Activated T-helper 1 cell treated with anti-CD3 and anti-CD28 coated beads, Interleukin-12 subunit alpha, Interleukin-12 subunit beta, Interleukin-2, Interleukin-4 antibody, amounts not matched to agents 30 ng/mL and 10 ng/mL and 1 ng/mL, durations not matched to agents 14 hours and 24 hours and 36 hours (primary cell): Measurements from ENCODE around the gene OCA2. TPM values are rescaled to one million over a fixed set of nuclear protein-coding genes. Genes with fewer than 3 reads are reported as not detected.
"Not testable (repeated sequence)": the region's sequence is repeated elsewhere in the genome, so short reads cannot be mapped to it uniquely, and the experiment has no call there.

Source experiments
- DNase-seq: peaks from one replicate; pipeline ENCODE4 v3.0.0; 2021; ENCODE audit warnings: low spot score
- H3K27ac Mint-ChIP-seq: one replicate; pipeline ENCODE4 v1.8.0; 2021; ENCODE audit warnings: mild to moderate bottlenecking, mixed read lengths
- H3K27me3 Mint-ChIP-seq: one replicate; pipeline ENCODE4 v1.8.0; 2022; ENCODE audit warnings: mild to moderate bottlenecking, moderate library complexity, mixed read lengths; ENCODE audit not compliant: insufficient read depth
- H3K36me3 Mint-ChIP-seq: one replicate; pipeline ENCODE4 v1.8.0; 2021; ENCODE audit warnings: low read depth, mixed read lengths
- H3K4me1 Mint-ChIP-seq: one replicate; pipeline ENCODE4 v1.8.0; 2021; ENCODE audit warnings: low read depth, mixed read lengths
- H3K4me3 Mint-ChIP-seq: one replicate; pipeline ENCODE4 v1.8.0; 2021; ENCODE audit warnings: mild to moderate bottlenecking, moderate library complexity, mixed read lengths
- H3K9me3 Mint-ChIP-seq: one replicate; pipeline ENCODE4 v1.8.0; 2021; ENCODE audit warnings: mixed read lengths
- intact Hi-C: fragments of 100-400 bp; cut with micrococcal nuclease; formaldehyde crosslinking; loops from one replicate; pipeline ENCODE4 v1.15.1; 2024
- total RNA-seq: library from RNA; stranded (reverse); gene quantifications from 2 replicates; pipeline ENCODE4 v1.2.3, GENCODE V29; 2022

The OCA2 gene
- total RNA-seq, 1 donor from 2014 or later: not detected

GRCh38 chr15:27983496-27983895 lies 115.6 kb downstream of the OCA2 start:
- Mint-ChIP-seq H3K4me3 (no peak overlapping the region), H3K36me3 (no peaks in the 10 kb centered on the region), H3K4me1 (no peaks in the 10 kb centered on the region), H3K9me3 (no peaks in the 10 kb centered on the region), H3K27ac (no peak overlapping the region), H3K27me3 (no peaks in the 10 kb centered on the region)
- intact Hi-C loops: no loop called here
- DNase-seq: no peak

- Mint-ChIP-seq H3K36me3 (no peaks in the 10 kb centered on the region), H3K4me3 (no peak overlapping the region), H3K27me3 (peaks cover 3% of the 10 kb centered on the region), H3K4me1 (no peaks in the 10 kb centered on the region), H3K27ac (no peak overlapping the region), H3K9me3 (no peaks in the 10 kb centered on the region)
- no peak for DNase-seq
- intact Hi-C loops: no loop called here
These were observed 121.4 kb downstream of the OCA2 start for GRCh38 chr15:27977696-27978095.

DNA sequence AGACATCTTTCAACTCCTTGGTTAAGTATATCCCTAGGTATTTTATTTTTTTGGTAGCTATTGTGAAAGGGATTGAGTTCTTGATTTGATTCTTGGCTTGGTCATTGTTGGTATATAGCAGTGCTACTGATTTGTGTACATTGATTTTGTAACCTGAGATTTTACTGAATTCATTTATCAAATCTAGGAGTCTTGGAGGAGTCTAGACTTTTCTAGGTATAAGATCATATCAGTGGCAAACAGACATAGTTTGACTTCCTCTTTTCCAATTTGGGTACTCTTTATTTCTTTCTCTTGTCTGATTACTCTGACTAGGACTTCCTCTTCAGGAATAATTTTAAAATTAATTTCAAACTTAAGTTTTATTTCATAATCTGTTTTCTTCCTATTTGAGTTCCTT lies 125.2 kb downstream of the OCA2 start:
- peaks cover 5% of the 10 kb centered on the region for H3K9me3 Mint-ChIP-seq
- H3K4me3 Mint-ChIP-seq: no peak overlapping the region
- no peaks in the 10 kb centered on the region for H3K36me3 Mint-ChIP-seq
- H3K27ac Mint-ChIP-seq: no peak overlapping the region
- intact Hi-C loops: no loop called here
- no peaks in the 10 kb centered on the region for H3K4me1 Mint-ChIP-seq
- no peak for DNase-seq
- H3K27me3 Mint-ChIP-seq: peaks cover 3% of the 10 kb centered on the region

DNA sequence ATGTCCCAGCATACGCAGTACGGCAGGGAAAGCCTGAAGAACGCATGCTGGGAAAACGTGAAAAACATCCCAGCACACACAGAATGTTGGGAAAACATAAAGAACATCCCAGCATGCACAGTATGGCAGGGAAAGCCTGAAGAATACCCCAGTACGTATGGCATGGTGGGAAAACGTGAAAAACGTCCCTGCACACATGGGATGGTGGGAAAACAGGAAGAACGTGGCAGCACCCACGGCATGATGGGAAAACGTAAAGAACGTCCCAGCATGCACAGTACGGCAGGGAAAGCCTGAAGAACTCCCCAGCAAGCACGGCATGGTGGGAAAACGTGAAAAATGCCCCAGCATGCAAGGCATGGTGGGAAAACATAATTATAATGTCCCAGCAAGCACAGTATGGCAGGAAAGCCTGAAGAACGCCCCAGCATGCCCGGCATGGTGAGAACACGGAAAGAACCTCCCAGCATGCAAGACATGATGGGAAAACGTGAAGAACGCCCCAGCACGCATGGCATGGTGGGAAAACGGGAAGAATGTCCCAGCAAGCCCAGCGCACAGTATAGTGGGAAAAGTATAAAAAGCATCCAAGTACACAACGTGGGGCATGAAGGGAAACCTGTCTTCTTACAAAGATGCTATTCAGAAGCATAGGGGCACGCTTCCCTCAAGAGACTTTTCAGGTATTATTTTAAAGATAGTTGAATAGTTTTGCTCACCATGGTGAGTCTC lies 128.3 kb downstream of the OCA2 start:
- Mint-ChIP-seq H3K9me3 (peaks cover 5% of the 10 kb centered on the region), H3K4me3 (no peak overlapping the region), H3K4me1 (no peaks in the 10 kb centered on the region), H3K27me3 (no peaks in the 10 kb centered on the region), H3K27ac (no peak overlapping the region), H3K36me3 (no peaks in the 10 kb centered on the region)
- intact Hi-C loops: no loop called here
- DNase-seq: no peak

- no peak for DNase-seq
- Mint-ChIP-seq H3K9me3 (peaks cover 5% of the 10 kb centered on the region), H3K36me3 (no peaks in the 10 kb centered on the region), H3K27ac (no peak overlapping the region), H3K27me3 (no peaks in the 10 kb centered on the region), H3K4me3 (no peak overlapping the region), H3K4me1 (no peaks in the 10 kb centered on the region)
- intact Hi-C loops: no loop called here
These were observed 131.6 kb downstream of the OCA2 start for GRCh38 chr15:27967541-27967940.

DNA sequence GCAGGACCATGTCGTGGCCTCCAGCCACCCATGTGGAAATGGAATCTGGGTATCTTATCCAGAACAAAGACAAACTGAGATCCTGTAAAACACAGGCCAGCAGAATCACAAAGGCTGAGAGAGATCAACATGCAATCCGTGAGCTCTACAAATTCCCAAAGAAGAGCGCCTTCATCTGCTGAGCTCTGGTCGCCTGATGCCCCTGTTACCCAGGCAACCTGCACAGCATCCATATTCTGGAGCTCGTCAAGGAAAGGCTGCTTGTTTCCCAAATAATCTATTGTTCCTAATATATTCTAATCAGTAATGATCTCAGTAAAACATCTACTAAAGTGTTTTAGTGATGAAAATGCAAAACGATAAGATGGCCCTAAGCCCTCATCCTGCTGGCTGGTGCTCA lies 133.6 kb downstream of the OCA2 start:
- Mint-ChIP-seq H3K4me1 (no peaks in the 10 kb centered on the region), H3K36me3 (no peaks in the 10 kb centered on the region), H3K9me3 (no peaks in the 10 kb centered on the region), H3K4me3 (no peak overlapping the region), H3K27me3 (no peaks in the 10 kb centered on the region), H3K27ac (no peak overlapping the region)
- intact Hi-C loops: no loop called here
- no peak for DNase-seq

DNA sequence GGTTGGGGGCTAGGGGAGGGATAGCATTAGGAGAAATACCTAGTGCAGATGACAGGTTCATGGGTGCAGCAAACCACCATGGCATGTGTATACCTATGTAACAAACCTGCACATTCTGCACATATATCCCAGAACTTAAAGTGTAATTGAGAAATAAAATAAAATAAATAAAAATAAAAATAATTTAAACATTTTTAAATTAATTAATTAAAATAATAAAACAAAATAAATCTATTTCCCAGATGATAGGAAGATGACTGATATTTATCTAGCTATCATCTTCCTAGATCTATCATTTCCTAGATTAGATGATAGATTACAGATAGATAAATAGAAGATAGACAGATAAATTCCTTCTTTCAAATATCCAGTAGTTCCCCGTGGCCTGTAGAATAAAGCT lies 137.3 kb downstream of the OCA2 start:
- DNase-seq: no peak
- intact Hi-C loops: no loop called here
- H3K4me3 Mint-ChIP-seq: no peak overlapping the region
- no peak overlapping the region for H3K27ac Mint-ChIP-seq
- no peaks in the 10 kb centered on the region for H3K36me3 Mint-ChIP-seq
- no peaks in the 10 kb centered on the region for H3K9me3 Mint-ChIP-seq
- no peaks in the 10 kb centered on the region for H3K27me3 Mint-ChIP-seq
- no peaks in the 10 kb centered on the region for H3K4me1 Mint-ChIP-seq

GRCh38 chr15:27958911-27959578 lies 140.1 kb downstream of the OCA2 start:
- Mint-ChIP-seq H3K27me3 (no peaks in the 10 kb centered on the region), H3K4me3 (no peak overlapping the region), H3K36me3 (no peaks in the 10 kb centered on the region), H3K4me1 (no peaks in the 10 kb centered on the region), H3K27ac (no peak overlapping the region), H3K9me3 (no peaks in the 10 kb centered on the region)
- no peak for DNase-seq
- intact Hi-C loops: no loop called here

DNA sequence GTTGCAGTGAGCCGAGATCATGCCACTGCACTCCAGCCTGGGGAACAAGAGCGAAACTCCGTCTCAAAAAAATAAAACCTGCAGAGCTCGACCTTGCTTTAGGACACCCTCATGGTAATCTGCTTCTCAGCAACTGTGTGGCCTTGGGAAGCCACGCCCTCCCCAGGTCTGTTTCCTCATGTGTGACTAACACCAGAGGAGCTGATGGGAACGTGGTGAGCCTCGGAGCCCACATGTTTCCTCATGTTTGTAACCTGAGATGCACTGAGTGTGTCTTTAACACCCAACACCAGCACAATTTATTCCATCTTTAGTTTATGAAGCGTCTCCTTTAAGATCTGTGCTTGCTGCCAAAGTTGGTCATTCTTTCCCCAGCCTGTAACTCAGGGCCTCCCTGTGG lies 142.8 kb downstream of the OCA2 start:
- Mint-ChIP-seq H3K4me3 (no peak overlapping the region), H3K4me1 (no peaks in the 10 kb centered on the region), H3K9me3 (no peaks in the 10 kb centered on the region), H3K36me3 (no peaks in the 10 kb centered on the region), H3K27ac (no peak overlapping the region), H3K27me3 (no peaks in the 10 kb centered on the region)
- no peak for DNase-seq
- intact Hi-C loops: no loop called here

DNA sequence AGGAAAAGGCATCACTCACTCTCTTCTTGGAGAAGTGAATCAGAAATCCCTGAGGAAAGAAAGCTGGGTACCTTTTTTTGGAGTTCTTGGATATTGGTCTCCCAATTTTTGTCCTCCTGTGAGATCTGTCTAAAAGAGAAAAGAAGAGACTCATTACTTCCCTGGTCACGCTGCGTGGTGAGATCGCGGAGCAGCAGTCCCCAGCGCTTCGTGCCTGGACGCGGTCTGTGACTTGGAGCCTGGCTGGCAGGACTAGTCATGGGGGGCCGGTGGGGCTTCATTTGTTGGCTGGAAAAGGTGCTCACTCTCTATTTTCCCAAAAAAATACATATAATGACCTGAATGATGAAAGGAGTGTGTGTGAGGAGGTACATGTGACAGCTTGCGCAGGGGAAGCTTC lies 144.0 kb downstream of the OCA2 start:
- no peak overlapping the region for H3K4me3 Mint-ChIP-seq
- H3K27me3 Mint-ChIP-seq: no peaks in the 10 kb centered on the region
- no peak overlapping the region for H3K27ac Mint-ChIP-seq
- no peaks in the 10 kb centered on the region for H3K9me3 Mint-ChIP-seq
- no peak for DNase-seq
- H3K4me1 Mint-ChIP-seq: no peaks in the 10 kb centered on the region
- intact Hi-C loops: no loop called here
- no peaks in the 10 kb centered on the region for H3K36me3 Mint-ChIP-seq

DNA sequence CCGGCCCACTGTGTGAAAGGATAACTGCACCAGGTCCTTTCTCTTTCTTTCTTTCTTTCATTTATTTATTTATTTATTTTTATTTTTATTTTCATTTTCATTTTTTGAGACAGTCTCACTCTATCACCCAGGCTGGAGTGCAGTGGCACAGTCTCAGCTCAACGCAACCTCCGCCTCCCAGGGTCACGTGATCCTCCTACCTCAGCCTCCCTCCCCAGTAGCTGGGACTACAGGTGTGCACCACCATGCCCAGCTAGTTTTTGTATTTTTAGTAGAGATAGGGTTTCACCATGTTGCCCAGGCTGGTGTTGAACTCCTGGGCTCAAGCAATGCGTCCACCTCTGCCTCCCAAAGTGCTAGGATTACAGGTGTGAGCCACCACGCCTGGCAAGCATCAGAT lies 146.5 kb downstream of the OCA2 start:
- H3K36me3 Mint-ChIP-seq, H3K27ac Mint-ChIP-seq, H3K4me1 Mint-ChIP-seq: not testable (repeated sequence)

GRCh38 chr15:27951191-27951890 lies 147.8 kb downstream of the OCA2 start:
- intact Hi-C loops: no loop called here
- Mint-ChIP-seq H3K36me3 (no peaks in the 10 kb centered on the region), H3K4me1 (no peaks in the 10 kb centered on the region), H3K27me3 (no peaks in the 10 kb centered on the region), H3K27ac (no peak overlapping the region), H3K9me3 (no peaks in the 10 kb centered on the region), H3K4me3 (no peak overlapping the region)
- no peak for DNase-seq

More for the DNA sequence above, 146.5 kb downstream of the OCA2 start:
- H3K27me3 Mint-ChIP-seq, H3K9me3 Mint-ChIP-seq, intact Hi-C loops, H3K4me3 Mint-ChIP-seq, DNase-seq: not testable (repeated sequence)

DNA sequence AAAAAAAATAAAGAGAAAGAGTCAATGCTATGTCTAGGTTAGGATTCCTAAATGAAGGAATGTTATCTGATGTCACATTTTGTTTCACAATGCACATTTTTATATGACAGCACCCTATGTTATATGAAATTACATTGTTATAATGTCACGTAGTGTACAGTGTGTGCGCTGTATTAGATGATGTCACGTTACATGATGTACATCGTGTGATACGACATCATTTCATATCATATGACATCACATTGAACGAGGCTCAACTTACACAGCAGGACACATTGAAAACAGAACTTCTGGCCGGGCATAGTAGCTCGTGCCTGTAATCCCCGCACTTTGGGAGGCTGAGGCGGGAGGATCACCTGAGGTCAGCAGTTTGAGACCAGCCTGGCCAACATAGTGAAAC lies 150.0 kb downstream of the OCA2 start:
- no peaks in the 10 kb centered on the region for H3K27me3 Mint-ChIP-seq
- intact Hi-C loops: no loop called here
- H3K4me1 Mint-ChIP-seq: no peaks in the 10 kb centered on the region
- H3K9me3 Mint-ChIP-seq: no peaks in the 10 kb centered on the region
- H3K4me3 Mint-ChIP-seq: no peak overlapping the region
- H3K27ac Mint-ChIP-seq: no peak overlapping the region
- no peaks in the 10 kb centered on the region for H3K36me3 Mint-ChIP-seq
- no peak for DNase-seq
